Measurements from ENCODE around the gene MSX2.

GRCh38 chr5:174737330-174737729 lies 12.9 kb downstream of the MSX2 start:
- TF ChIP-seq CTCF (conservative IDR thresholded peaks at IDR 0.05 in 1 of 2, IDR thresholded peaks at IDR 0.05 in 1 of 2; ENCODE audit: low read depth in 1 of 2, low read length in 2 of 2) (no peak), EZH2 (IDR thresholded peaks at IDR 0.05; ENCODE audit: low read length, missing control alignments) (no peak)

Data from fibroblast of lung (primary cell).